Mesendoderm (in vitro differentiated cells): ENCODE data around the gene IQCF6.
"Not testable (repeated sequence)": the region's sequence is repeated elsewhere in the genome, so short reads cannot be mapped to it uniquely, and the experiment has no call there.

Experiments used
- DNase-seq: peaks from one replicate; pipeline ENCODE4 v3.0.0; 2013
- H2AK5ac ChIP-seq: 2 replicates; pipeline ENCODE4 v1.6.1; 2013; ENCODE audit warnings: low read length, inconsistent platforms
- H2BK120ac ChIP-seq: 2 replicates; pipeline ENCODE4 v1.6.1; 2013; ENCODE audit warnings: low read depth, mild to moderate bottlenecking, low read length, moderate library complexity, mixed read lengths
- H2BK15ac ChIP-seq: replicated peaks from 2 replicates; pipeline ENCODE4 v1.6.1; 2013; ENCODE audit warnings: low read depth, mild to moderate bottlenecking, moderate library complexity
- H2BK5ac ChIP-seq: 2 replicates; pipeline ENCODE4 v1.6.1; 2013; ENCODE audit warnings: low read length, inconsistent platforms
- H3K18ac ChIP-seq: 2 replicates; pipeline ENCODE4 v1.6.1; 2013; ENCODE audit warnings: mild to moderate bottlenecking, low read length, mixed read lengths
- H3K23ac ChIP-seq: one replicate; pipeline ENCODE4 v1.6.1; 2013; ENCODE audit warnings: low read length
- H3K27ac ChIP-seq: 2 replicates; pipeline ENCODE4 v1.5.1; 2013; ENCODE audit warnings: low read depth, mild to moderate bottlenecking, inconsistent platforms, low read length, moderate library complexity
- H3K27me3 ChIP-seq: 2 replicates; pipeline ENCODE4 v1.6.1; 2013; ENCODE audit warnings: low read length, control low read depth, mild to moderate bottlenecking, inconsistent platforms; ENCODE audit not compliant: insufficient read depth, poor library complexity
- H3K36me3 ChIP-seq: 2 replicates; pipeline ENCODE4 v1.6.1; 2013; ENCODE audit warnings: low read length, inconsistent platforms; ENCODE audit not compliant: control insufficient read depth, insufficient read depth
- H3K4ac ChIP-seq: one replicate; pipeline ENCODE4 v1.6.1; 2013; ENCODE audit warnings: low read depth, mild to moderate bottlenecking, low read length, moderate library complexity
- H3K4me1 ChIP-seq: 2 replicates; pipeline ENCODE4 v1.6.1; 2013; ENCODE audit warnings: low read depth, low read length, inconsistent platforms; ENCODE audit not compliant: control insufficient read depth
- H3K4me2 ChIP-seq: 2 replicates; pipeline ENCODE4 v1.6.1; 2013; ENCODE audit warnings: low read length
- H3K4me3 ChIP-seq: 2 replicates; pipeline ENCODE4 v1.5.1; 2013; ENCODE audit warnings: mild to moderate bottlenecking, low read length
- H3K56ac ChIP-seq: one replicate; pipeline ENCODE4 v1.6.1; 2013; ENCODE audit warnings: low read length
- H3K79me1 ChIP-seq: 2 replicates; pipeline ENCODE4 v1.6.1; 2013; ENCODE audit warnings: low read length, inconsistent platforms
- H3K79me2 ChIP-seq: 2 replicates; pipeline ENCODE4 v1.6.1; 2013; ENCODE audit warnings: mild to moderate bottlenecking, low read length; ENCODE audit not compliant: control insufficient read depth, insufficient read depth
- H3K9ac ChIP-seq: 2 replicates; pipeline ENCODE4 v1.6.1; 2013; ENCODE audit warnings: low read length, inconsistent platforms
- H4K5ac ChIP-seq: one replicate; pipeline ENCODE4 v1.6.1; 2013; ENCODE audit warnings: low read length
- H4K8ac ChIP-seq: one replicate; pipeline ENCODE4 v1.6.1; 2013; ENCODE audit warnings: low read depth, mild to moderate bottlenecking, control low read depth, low read length, moderate library complexity
- WGBS: extraction: QIAGEN DNeasy Blood & Tissue Kit; methylation state at CpG from one replicate; pipeline ENCODE4 v1.1.7; 2013; ENCODE audit warnings: low lambda C conversion rate, missing lambda C conversion rate; ENCODE audit not compliant: insufficient coverage; ENCODE audit errors: extremely low coverage; 5-methylcytosine and 5-hydroxymethylcytosine counted together

IQCF6 gene

DNA sequence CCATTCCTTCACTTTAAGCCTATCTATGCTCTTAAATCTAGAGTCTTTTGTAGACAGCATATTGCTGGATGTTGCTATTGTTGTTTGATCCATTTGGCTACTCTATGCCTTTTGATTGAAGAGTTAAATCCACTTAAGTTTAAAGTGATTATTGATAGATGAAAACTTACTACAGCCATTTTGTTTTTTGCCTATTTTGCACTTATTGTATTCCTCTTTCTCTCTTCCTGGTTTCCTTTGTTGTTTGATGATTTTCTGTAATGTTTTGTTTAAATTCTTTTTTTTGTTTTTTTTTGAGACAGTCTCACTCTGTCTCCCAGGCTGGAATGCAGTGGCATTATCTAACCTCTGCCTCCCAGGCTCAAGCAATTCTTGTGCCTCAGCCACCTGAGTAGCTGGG is 19.8 kb downstream of the IQCF6 start:
- H3K4me3 ChIP-seq: no peak overlapping the region
- H3K27me3 ChIP-seq: no peaks in the 10 kb centered on the region
- H2BK5ac ChIP-seq: no peak overlapping the region
- no peak overlapping the region for H4K5ac ChIP-seq
- no peak overlapping the region for H2BK120ac ChIP-seq
- H2AK5ac ChIP-seq: no peak overlapping the region
- no peak for DNase-seq
- no peaks in the 10 kb centered on the region for H3K36me3 ChIP-seq
- no peak overlapping the region for H3K9ac ChIP-seq
- H3K4me1 ChIP-seq: no peaks in the 10 kb centered on the region
- no peak overlapping the region for H4K8ac ChIP-seq
- H3K23ac ChIP-seq: no peak overlapping the region
- H3K79me1 ChIP-seq: no peaks in the 10 kb centered on the region
- H2BK15ac ChIP-seq: no peak overlapping the region
- H3K4ac ChIP-seq: no peak overlapping the region
- no peak overlapping the region for H3K27ac ChIP-seq
- H3K79me2 ChIP-seq: no peaks in the 10 kb centered on the region
- H3K18ac ChIP-seq: no peak overlapping the region
- H3K4me2 ChIP-seq: no peak overlapping the region
- no peak overlapping the region for H3K56ac ChIP-seq

DNA sequence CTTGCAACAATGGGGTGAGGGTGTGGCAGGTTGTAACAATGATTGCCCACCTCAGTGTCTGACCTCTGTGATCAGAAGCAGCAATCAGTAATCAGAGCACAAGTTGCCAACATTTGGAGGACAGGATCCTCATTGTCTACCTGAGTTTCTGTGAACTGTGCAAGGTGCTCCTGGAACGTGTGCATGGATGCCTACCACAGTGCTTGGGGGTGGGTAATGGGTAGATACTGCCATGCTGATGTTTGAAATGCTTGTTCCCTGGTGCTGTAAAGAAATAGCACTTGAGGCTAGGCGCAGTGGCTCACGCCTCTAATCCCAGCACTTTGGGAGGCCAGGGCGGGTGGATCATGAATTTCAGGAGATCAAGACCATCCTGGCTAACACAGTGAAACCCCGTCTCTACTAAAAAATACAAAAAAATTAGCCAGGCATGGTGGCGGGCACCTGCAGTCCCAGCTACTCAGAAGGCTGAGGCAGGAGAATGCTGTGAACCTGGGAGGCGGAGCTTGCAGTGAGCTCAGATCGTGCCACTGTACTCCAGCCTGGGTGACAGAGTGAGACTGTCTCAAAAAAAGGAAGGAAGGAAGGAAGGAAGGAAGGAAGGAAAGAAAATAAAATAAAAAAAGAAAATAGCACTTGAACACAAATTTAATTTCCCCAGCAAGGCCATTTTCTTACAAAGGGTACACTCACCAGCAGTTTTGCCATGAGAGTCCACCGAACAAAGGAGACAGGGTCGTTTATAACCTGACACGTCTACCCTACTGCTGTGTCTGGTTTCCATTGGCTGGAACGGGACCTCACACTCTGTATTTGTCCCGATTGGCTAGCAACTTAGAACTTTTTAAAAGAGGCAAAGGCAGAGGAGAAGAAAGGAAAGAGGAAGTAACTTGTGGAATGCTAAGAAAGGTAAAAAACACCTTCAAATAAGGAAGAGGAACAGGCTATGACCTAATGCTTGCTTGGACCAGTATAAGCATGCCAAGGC is 25.0 kb downstream of the IQCF6 start:
- Histone ChIP-seq H3K4ac (peak overlapping the region; percentile 36), H2BK5ac (peak overlapping the region; percentile 64), H3K27ac (peak overlapping the region; percentile 5), H3K56ac (peak overlapping the region; percentile 59)
- H3K4me2 ChIP-seq, H3K9ac ChIP-seq, H3K79me1 ChIP-seq, H4K8ac ChIP-seq, H2AK5ac ChIP-seq, DNase-seq, H3K4me3 ChIP-seq, H3K27me3 ChIP-seq, H4K5ac ChIP-seq, H3K23ac ChIP-seq, H3K36me3 ChIP-seq, H3K4me1 ChIP-seq, H2BK120ac ChIP-seq, H2BK15ac ChIP-seq, H3K79me2 ChIP-seq, H3K18ac ChIP-seq: not testable (repeated sequence)
- WGBS: no CpG with 5 or more reads among the region's 13 CpGs

DNA sequence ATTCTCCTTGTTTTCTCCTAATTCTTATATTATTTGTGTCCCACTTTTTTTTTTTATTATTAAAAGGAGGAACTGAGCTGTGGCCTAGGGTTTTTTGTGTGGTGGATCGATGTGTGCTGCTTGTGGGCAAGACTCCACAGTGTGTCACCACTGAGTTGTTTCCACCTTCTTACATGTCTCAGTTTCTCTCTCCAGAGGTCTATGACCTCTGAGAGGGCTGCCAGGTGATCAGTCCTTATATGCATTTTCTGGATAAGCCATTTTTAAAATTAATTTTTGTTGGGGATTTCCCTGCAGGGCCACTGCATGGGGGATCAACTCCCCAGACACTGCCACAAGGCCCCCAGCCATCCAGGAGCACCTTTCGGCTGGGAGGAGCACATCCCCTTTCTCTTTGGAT is 27.8 kb downstream of the IQCF6 start:
- Histone ChIP-seq H3K23ac (no peak overlapping the region), H3K4me3 (no peak overlapping the region), H3K79me2 (no peaks in the 10 kb centered on the region), H3K27me3 (no peaks in the 10 kb centered on the region), H3K36me3 (no peaks in the 10 kb centered on the region), H3K9ac (no peak overlapping the region), H2BK5ac (no peak overlapping the region), H3K27ac (no peak overlapping the region), H2AK5ac (no peak overlapping the region), H3K4ac (no peak overlapping the region), H4K5ac (no peak overlapping the region), H2BK15ac (no peak overlapping the region), H2BK120ac (no peak overlapping the region), H3K4me1 (peaks cover 9% of the 10 kb centered on the region), H4K8ac (no peak overlapping the region), H3K56ac (no peak overlapping the region), H3K18ac (no peak overlapping the region), H3K79me1 (no peaks in the 10 kb centered on the region), H3K4me2 (no peak overlapping the region)
- no peak for DNase-seq
- WGBS: no CpG with 5 or more reads among the region's 2 CpGs

DNA sequence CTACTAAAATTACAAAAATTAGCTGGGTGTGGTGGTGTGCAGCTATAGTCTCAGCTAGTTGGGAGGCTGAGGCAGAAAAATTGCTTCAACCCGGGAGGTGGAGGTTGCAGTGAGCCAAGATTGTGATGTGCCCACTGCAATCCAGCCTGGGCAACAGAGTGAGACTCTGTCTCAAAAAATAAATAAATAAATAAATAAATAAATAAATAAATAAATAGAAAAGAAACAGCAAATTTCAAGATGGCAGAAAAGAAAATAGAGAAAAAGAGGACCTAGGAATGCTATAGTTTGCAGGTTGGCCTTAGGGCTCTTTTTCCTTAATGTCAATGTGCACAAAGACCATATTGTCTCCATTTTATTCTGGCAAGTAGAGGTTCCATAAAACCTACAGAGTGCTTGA is 28.2 kb downstream of the IQCF6 start:
- DNase-seq: no peak
- Histone ChIP-seq H2BK5ac (no peak overlapping the region), H4K8ac (no peak overlapping the region), H3K27me3 (no peaks in the 10 kb centered on the region), H3K56ac (no peak overlapping the region), H3K79me1 (no peaks in the 10 kb centered on the region), H3K4ac (no peak overlapping the region), H3K27ac (no peak overlapping the region), H3K36me3 (no peaks in the 10 kb centered on the region), H3K23ac (no peak overlapping the region), H3K4me1 (peaks cover 9% of the 10 kb centered on the region), H3K79me2 (no peaks in the 10 kb centered on the region), H3K4me2 (no peak overlapping the region), H3K4me3 (no peak overlapping the region), H2BK120ac (no peak overlapping the region), H3K9ac (no peak overlapping the region), H2BK15ac (no peak overlapping the region), H2AK5ac (no peak overlapping the region), H3K18ac (no peak overlapping the region), H4K5ac (no peak overlapping the region)
- WGBS: no CpG with 5 or more reads among the region's 1 CpG

DNA sequence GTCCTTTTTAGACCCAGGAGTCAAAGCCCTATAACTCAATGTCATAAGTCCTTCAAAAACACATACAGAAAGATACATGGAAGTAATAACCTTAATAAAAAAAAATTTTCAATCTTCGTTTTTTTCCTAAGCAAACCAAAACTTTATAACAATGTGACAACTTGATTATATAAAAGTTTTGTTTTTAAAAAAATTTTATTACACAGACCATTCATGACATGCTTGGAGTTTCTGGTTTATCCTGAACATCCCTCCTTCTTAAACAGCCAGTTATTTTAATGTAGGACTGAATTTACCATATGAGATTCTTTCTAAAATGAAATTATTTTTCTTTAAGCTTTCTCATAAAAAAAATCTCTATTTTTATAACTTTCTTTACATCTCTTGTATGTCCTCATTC is 30.7 kb downstream of the IQCF6 start:
- 100% methylated on average over 1 of the region's 1 CpG for WGBS
- no peak overlapping the region for H2BK15ac ChIP-seq
- H2BK120ac ChIP-seq: no peak overlapping the region
- H3K9ac ChIP-seq: no peak overlapping the region
- H2AK5ac ChIP-seq: no peak overlapping the region
- no peak overlapping the region for H3K27ac ChIP-seq
- H3K36me3 ChIP-seq: no peaks in the 10 kb centered on the region
- no peak overlapping the region for H3K23ac ChIP-seq
- no peaks in the 10 kb centered on the region for H3K79me2 ChIP-seq
- H4K8ac ChIP-seq: no peak overlapping the region
- no peaks in the 10 kb centered on the region for H3K79me1 ChIP-seq
- DNase-seq: peak; percentile 29
- H3K27me3 ChIP-seq: no peaks in the 10 kb centered on the region
- H3K18ac ChIP-seq: no peak overlapping the region
- no peak overlapping the region for H3K56ac ChIP-seq
- H3K4me3 ChIP-seq: no peak overlapping the region
- H3K4ac ChIP-seq: no peak overlapping the region
- no peak overlapping the region for H2BK5ac ChIP-seq
- no peak overlapping the region for H3K4me2 ChIP-seq
- no peak overlapping the region for H4K5ac ChIP-seq
- H3K4me1 ChIP-seq: peaks cover 6% of the 10 kb centered on the region

DNA sequence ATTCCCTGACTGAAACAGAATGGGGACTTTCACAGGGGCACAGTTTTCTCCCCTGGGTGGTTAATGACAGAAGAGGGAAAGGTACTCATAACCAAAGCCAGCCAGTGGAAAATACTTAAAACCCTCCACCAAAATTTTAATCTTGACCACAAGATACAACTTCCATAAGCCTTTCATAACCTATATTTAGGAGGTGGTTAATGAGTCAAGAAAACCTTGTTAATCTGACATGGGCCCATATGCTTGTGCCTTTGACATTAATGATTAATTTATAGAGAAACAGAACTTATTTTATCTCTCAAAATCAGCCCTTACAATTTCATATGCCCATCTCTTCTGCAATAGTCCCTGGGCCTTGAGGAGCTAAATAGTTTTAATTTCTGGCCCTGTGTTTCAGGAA is 31.2 kb downstream of the IQCF6 start:
- H3K56ac ChIP-seq: no peak overlapping the region
- no peak overlapping the region for H2BK5ac ChIP-seq

More for the DNA sequence above, 31.2 kb downstream of the IQCF6 start:
- H3K36me3 ChIP-seq: no peaks in the 10 kb centered on the region
- no peaks in the 10 kb centered on the region for H3K79me1 ChIP-seq
- no peak overlapping the region for H4K5ac ChIP-seq
- no peaks in the 10 kb centered on the region for H3K79me2 ChIP-seq
- no peak overlapping the region for H3K4me3 ChIP-seq
- H3K27me3 ChIP-seq: no peaks in the 10 kb centered on the region
- no peak overlapping the region for H3K4me2 ChIP-seq
- H3K9ac ChIP-seq: no peak overlapping the region
- no peak overlapping the region for H3K4ac ChIP-seq
- H3K18ac ChIP-seq: no peak overlapping the region
- H4K8ac ChIP-seq: no peak overlapping the region
- H2BK15ac ChIP-seq: no peak overlapping the region
- no peak overlapping the region for H3K27ac ChIP-seq
- no peak for DNase-seq
- no peak overlapping the region for H2BK120ac ChIP-seq
- H3K4me1 ChIP-seq: peaks cover 5% of the 10 kb centered on the region
- no peak overlapping the region for H3K23ac ChIP-seq
- H2AK5ac ChIP-seq: no peak overlapping the region
